K562 (cell line): ENCODE data around the gene KDM4F. TPM values are rescaled to one million over a fixed set of nuclear protein-coding genes. Genes with fewer than 3 reads are reported as not detected.

Experiments used
- ATAC-seq: fragments of 200-7000 bp; cut with Tn5 transposase; 3 replicates; pipeline ENCODE4 v1.9.1; 2020; ENCODE audit warnings: moderate library complexity
- BruUV-seq: library from RNA; stranded (reverse); fragments of 400-500 nt; replicated peaks from 2 replicates; lab custom pipeline; 2021; lab: Mats Ljungman, UMichigan
- CTCF ChIA-PET: fragments of 300-600 bp; formaldehyde crosslinking; extraction: SDS; loops from one replicate; lab custom pipeline; 2021; ENCODE audit warnings: low intra/inter-chr PET ratio; lab: Yijun Ruan, JAX
- POLR2A ChIA-PET: fragments of 300-600, 350-650 bp; sonication (Branson Sonifier 250); formaldehyde crosslinking; extraction: SDS; loops from one replicate; lab custom pipeline; 2021; ENCODE audit warnings: antibody characterized with exemption, inconsistent platforms; lab: Yijun Ruan, JAX
- DNase-seq, 4 experiments: peaks; one replicate each; pipeline versions ENCODE4 v3.0.0 to v3.0.0-alpha.2; 2011 to 2018; ENCODE audit warnings: low spot score in 3 of 4, mixed read lengths in 3 of 4; ENCODE audit errors: extremely low read depth in 1 of 4
- FAIRE-seq: peaks from 2 replicates; lab custom pipeline; 2011; peaks lifted over from hg19 to GRCh38; lab: Jason Lieb, UNC
- H2AFZ ChIP-seq: 2 replicates; pipeline ENCODE4 v1.6.0; 2011; ENCODE audit warnings: low read depth, low read length, control low read depth, inconsistent platforms
- H3K27ac ChIP-seq: fragments of 200-600 bp; 3 replicates; pipeline ENCODE4 v1.8.0; 2011; ENCODE audit warnings: low read depth, mild to moderate bottlenecking, control low read depth, inconsistent platforms, low read length, moderate library complexity, mixed read lengths; ENCODE audit errors: extremely low read depth
- H3K27me3 ChIP-seq, 2 experiments: fragments of 300-600 bp in 1 of 2; 2 replicates in 1 of 2; 3 replicates in 1 of 2; pipeline versions ENCODE4 v1.6.0 to v1.8.0; 2011; ENCODE audit warnings: inconsistent platforms in 2 of 2, low read length in 2 of 2, mild to moderate bottlenecking in 1 of 2, mixed read lengths in 1 of 2, moderate library complexity in 1 of 2; ENCODE audit not compliant: control insufficient read depth in 2 of 2, insufficient read depth in 2 of 2
- H3K36me3 ChIP-seq: fragments of 300-600 bp; 3 replicates; pipeline ENCODE4 v1.8.0; 2011; ENCODE audit warnings: mild to moderate bottlenecking, low read length, inconsistent platforms; ENCODE audit not compliant: control insufficient read depth, insufficient read depth
- H3K4me1 ChIP-seq, 2 experiments: fragments of 200-600 bp in 1 of 2; replicated peaks in 1 of 2; 2 replicates in 1 of 2; 3 replicates in 1 of 2; pipeline versions ENCODE4 v1.5.1 to v1.8.0; 2011; ENCODE audit warnings: inconsistent platforms in 2 of 2, low read length in 2 of 2, mild to moderate bottlenecking in 1 of 2, mixed read lengths in 1 of 2, moderate library complexity in 1 of 2; ENCODE audit not compliant: control insufficient read depth in 2 of 2, insufficient read depth in 2 of 2
- H3K4me2 ChIP-seq: 2 replicates; pipeline ENCODE4 v1.6.1; 2011; ENCODE audit warnings: low read length, control low read depth, inconsistent platforms, mixed read lengths; ENCODE audit not compliant: insufficient read depth
- H3K4me3 ChIP-seq: fragments of 200-600 bp; sonication (generic), shearing (Covaris generic); 2 replicates; pipeline ENCODE4 v1.5.1; 2016; ENCODE audit warnings: control low read depth, inconsistent platforms
- H3K79me2 ChIP-seq: fragments of 200-600 bp; 3 replicates; pipeline ENCODE4 v1.8.0; 2011; ENCODE audit warnings: low read length, inconsistent platforms; ENCODE audit not compliant: control insufficient read depth, insufficient read depth
- H3K9ac ChIP-seq, 2 experiments: 2 replicates each; pipeline versions ENCODE4 v1.6.0 to v1.6.1; 2011; ENCODE audit warnings: low read depth in 2 of 2, low read length in 2 of 2, control low read depth in 1 of 2, inconsistent platforms in 1 of 2, mild to moderate bottlenecking in 1 of 2, mixed read lengths in 1 of 2; ENCODE audit not compliant: insufficient read depth in 1 of 2
- H3K9me1 ChIP-seq: one replicate; pipeline ENCODE4 v1.6.0; 2011; ENCODE audit warnings: inconsistent platforms, mild to moderate bottlenecking, low read length, moderate library complexity; ENCODE audit not compliant: control insufficient read depth, insufficient read depth
- H3K9me3 ChIP-seq: replicated peaks from 2 replicates; pipeline ENCODE4 v1.5.1; 2011; ENCODE audit warnings: low read depth, low read length, inconsistent platforms; ENCODE audit not compliant: control insufficient read depth, insufficient read depth
- H4K20me1 ChIP-seq: replicated peaks from 2 replicates; pipeline ENCODE4 v1.6.1; 2011; ENCODE audit warnings: low read length, inconsistent platforms, mixed read lengths; ENCODE audit not compliant: control insufficient read depth, insufficient read depth
- ARHGAP35 ChIP-seq: fragments of 450-650 bp; IDR thresholded peaks from 2 replicates; pipeline ENCODE4 v1.6.1; 2018; ENCODE audit not compliant: partially characterized antibody
- FOXK2 ChIP-seq, 2 experiments: fragments of 450-650 bp; IDR thresholded peaks in 1 of 2; conservative IDR thresholded peaks in 1 of 2; 2 replicates each; pipeline ENCODE4 v1.6.1; 2016; ENCODE audit warnings: low read depth in 2 of 2, mild to moderate bottlenecking in 1 of 2
- KDM4B ChIP-seq, 2 experiments: fragments of 450-650 bp in 1 of 2; sonication (generic) in 1 of 2; IDR thresholded peaks; 2 replicates each; pipeline ENCODE4 v1.6.1; 2016 to 2017; ENCODE audit warnings: borderline replicate concordance in 2 of 2, antibody characterized with exemption in 1 of 2, low read depth in 1 of 2, mild to moderate bottlenecking in 1 of 2
- NFRKB ChIP-seq: fragments of 450-650 bp; IDR thresholded peaks from 2 replicates; pipeline ENCODE4 v1.6.1; 2016; ENCODE audit warnings: low read depth
- PML ChIP-seq: IDR thresholded peaks from 2 replicates; pipeline ENCODE4 v1.6.1; 2012; ENCODE audit warnings: low read length, inconsistent platforms
- PYGO2 ChIP-seq: fragments of 450-650 bp; IDR thresholded peaks from 2 replicates; pipeline ENCODE4 v1.6.1; 2016; ENCODE audit warnings: mild to moderate bottlenecking, missing genetic modification characterization, moderate library complexity, missing compliant biosample characterization
- RFX1 ChIP-seq: fragments of 450-650 bp; IDR thresholded peaks from 2 replicates; pipeline ENCODE4 v1.6.1; 2016; ENCODE audit warnings: mild to moderate bottlenecking, moderate library complexity
- TAF7 ChIP-seq: fragments of 450-650 bp; IDR thresholded peaks from 2 replicates; pipeline ENCODE4 v1.6.1; 2016; ENCODE audit warnings: missing genetic modification characterization, missing compliant biosample characterization
- TAL1 ChIP-seq: fragments of 450-650 bp; IDR thresholded peaks from 2 replicates; pipeline ENCODE4 v1.6.1; 2016; ENCODE audit warnings: mild to moderate bottlenecking
- TBP ChIP-seq: optimal IDR thresholded peaks from 2 replicates; pipeline ENCODE3; 2011; ENCODE audit warnings: low read depth, low read length, improper control_type of control experiment
- WGBS: fragments of 100-300 bp; shearing (Covaris generic); methylation state at CpG from one replicate; pipeline ENCODE4 v1.1.6; 2016; ENCODE audit warnings: low coverage, mixed read lengths; ENCODE audit not compliant: insufficient coverage; ENCODE audit errors: missing lambda C conversion rate; 5-methylcytosine and 5-hydroxymethylcytosine counted together
- in situ Hi-C: fragments of 300-500 bp; cut with MboI; formaldehyde crosslinking; loops from 4 replicates; pipeline ENCODE4 v1.15.0; 2018; ENCODE audit warnings: inconsistent platforms, mixed read lengths
- intact Hi-C: fragments of 100-400 bp; cut with micrococcal nuclease; formaldehyde crosslinking; loops from 2 replicates; pipeline ENCODE4 v1.14.2; 2022
- polyA plus RNA-seq, 8 experiments: library from polyadenylated mRNA; depleted of rRNA in 4 of 8; stranded (reverse) in 5 of 8; unstranded in 3 of 8; fragments of >200 nt; fragmentation: Nextera tagmentation in 2 of 8; fragmentation: Illumina TruSeq in 1 of 8; extraction: Ambion mirVana in 2 of 8; extraction: Trizol in 1 of 8; gene quantifications; 2 replicates each; pipeline versions ENCODE4 v1.2.1 to v1.2.3, GENCODE V29; 2011 to 2014; ENCODE audit warnings: inconsistent platforms in 1 of 8, missing spikeins in 1 of 8
- total RNA-seq, 7 experiments: library from RNA; depleted of rRNA in 6 of 7; stranded (reverse); fragments of >200 nt in 6 of 7; fragmentation: Illumina TruSeq in 2 of 7; extraction: Trizol in 2 of 7; gene quantifications; 2 replicates each; pipeline versions ENCODE4 v1.2.1 to v1.2.3, GENCODE V29; 2011 to 2021; ENCODE audit warnings: low replicate concordance in 1 of 7
- TF ChIP-seq, protein P1 (sequence below): fragments of 450-650 bp; IDR thresholded peaks from 2 replicates; pipeline ENCODE4 v1.6.1; 2016; ENCODE audit warnings: borderline replicate concordance
- TF ChIP-seq, protein P2 (sequence below), 2 experiments: fragments of 450-650 bp; IDR thresholded peaks; 2 replicates each; pipeline ENCODE4 v1.6.1; 2016
- TF ChIP-seq, protein P3 (sequence below): sonication (generic); formaldehyde crosslinking; IDR thresholded peaks from 2 replicates; pipeline ENCODE4 v1.8.0; 2023; ENCODE audit warnings: missing genetic modification reagents, mild to moderate bottlenecking, borderline replicate concordance

Gene KDM4F
- total and polyA plus RNA-seq, 9 of the 15 experiments (the other 6 are each of a cell fraction or from before 2014, with no cell fraction given) = not detected

DNA sequence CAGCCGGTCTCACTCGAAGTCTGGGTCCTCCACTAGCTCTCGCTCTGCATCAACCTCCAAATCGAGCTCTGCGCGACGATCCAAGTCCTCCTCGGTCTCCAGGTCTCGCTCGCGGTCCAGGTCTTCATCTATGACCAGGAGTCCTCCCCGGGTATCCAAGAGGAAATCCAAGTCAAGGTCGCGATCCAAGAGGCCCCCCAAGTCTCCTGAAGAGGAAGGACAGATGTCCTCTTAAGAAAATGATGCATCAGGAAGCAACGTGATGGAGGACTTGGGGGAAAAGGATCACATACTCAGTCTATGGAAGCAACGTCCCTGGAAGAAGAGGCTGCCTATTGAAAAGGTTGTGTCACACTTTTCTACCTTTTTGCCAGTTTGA lies 18.6 kb downstream of the KDM4F start:
- H3K4me1 ChIP-seq = peaks cover 0 to 5% of the 10 kb centered on the region in 2 experiments; a peak in 3 of 5 replicates
- peak overlapping the region; percentile 94 for H3K27ac ChIP-seq
- H3K36me3 ChIP-seq = peaks cover 9% of the 10 kb centered on the region; the same call in 2 of the 3 replicates
- no peaks in the 10 kb centered on the region for H3K9me3 ChIP-seq
- TF ChIP-seq NFRKB (peak; percentile 0; the same call in 1 of the 2 replicates), FOXK2 (conservative IDR thresholded peaks at IDR 0.05 in 1 of 2, IDR thresholded peaks at IDR 0.05 in 1 of 2; ENCODE audit: low read depth in 2 of 2) (no peak), KDM4B (IDR thresholded peaks at IDR 0.05; ENCODE audit: borderline replicate concordance in 2 of 2, low read depth in 1 of 2) (no peak), TAF7 (tag) (peak; percentile 40; the same call in 1 of the 2 replicates), RFX1 (no peak), ARHGAP35 (no peak), TBP (peak; percentile 8), PYGO2 (0 out of 2 replicates have a peak, but pooled peaks have one; percentile 37), PML (peak; percentile 16; the same call in 1 of the 2 replicates), TAL1 (peak; percentile 8; the same call in 1 of the 2 replicates)
- TF ChIP-seq, protein P1, sequence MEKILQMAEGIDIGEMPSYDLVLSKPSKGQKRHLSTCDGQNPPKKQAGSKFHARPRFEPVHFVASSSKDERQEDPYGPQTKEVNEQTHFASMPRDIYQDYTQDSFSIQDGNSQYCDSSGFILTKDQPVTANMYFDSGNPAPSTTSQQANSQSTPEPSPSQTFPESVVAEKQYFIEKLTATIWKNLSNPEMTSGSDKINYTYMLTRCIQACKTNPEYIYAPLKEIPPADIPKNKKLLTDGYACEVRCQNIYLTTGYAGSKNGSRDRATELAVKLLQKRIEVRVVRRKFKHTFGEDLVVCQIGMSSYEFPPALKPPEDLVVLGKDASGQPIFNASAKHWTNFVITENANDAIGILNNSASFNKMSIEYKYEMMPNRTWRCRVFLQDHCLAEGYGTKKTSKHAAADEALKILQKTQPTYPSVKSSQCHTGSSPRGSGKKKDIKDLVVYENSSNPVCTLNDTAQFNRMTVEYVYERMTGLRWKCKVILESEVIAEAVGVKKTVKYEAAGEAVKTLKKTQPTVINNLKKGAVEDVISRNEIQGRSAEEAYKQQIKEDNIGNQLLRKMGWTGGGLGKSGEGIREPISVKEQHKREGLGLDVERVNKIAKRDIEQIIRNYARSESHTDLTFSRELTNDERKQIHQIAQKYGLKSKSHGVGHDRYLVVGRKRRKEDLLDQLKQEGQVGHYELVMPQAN = 0 out of 2 replicates have a peak, but pooled peaks have one; percentile 36
- TF ChIP-seq, protein P2, sequence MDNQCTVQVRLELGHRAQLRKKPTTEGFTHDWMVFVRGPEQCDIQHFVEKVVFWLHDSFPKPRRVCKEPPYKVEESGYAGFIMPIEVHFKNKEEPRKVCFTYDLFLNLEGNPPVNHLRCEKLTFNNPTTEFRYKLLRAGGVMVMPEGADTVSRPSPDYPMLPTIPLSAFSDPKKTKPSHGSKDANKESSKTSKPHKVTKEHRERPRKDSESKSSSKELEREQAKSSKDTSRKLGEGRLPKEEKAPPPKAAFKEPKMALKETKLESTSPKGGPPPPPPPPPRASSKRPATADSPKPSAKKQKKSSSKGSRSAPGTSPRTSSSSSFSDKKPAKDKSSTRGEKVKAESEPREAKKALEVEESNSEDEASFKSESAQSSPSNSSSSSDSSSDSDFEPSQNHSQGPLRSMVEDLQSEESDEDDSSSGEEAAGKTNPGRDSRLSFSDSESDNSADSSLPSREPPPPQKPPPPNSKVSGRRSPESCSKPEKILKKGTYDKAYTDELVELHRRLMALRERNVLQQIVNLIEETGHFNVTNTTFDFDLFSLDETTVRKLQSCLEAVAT (IDR thresholded peaks at IDR 0.05) = peak in 1 of 2 experiments; percentile 50; a peak in 1 of 4 replicates
- TF ChIP-seq, protein P3, sequence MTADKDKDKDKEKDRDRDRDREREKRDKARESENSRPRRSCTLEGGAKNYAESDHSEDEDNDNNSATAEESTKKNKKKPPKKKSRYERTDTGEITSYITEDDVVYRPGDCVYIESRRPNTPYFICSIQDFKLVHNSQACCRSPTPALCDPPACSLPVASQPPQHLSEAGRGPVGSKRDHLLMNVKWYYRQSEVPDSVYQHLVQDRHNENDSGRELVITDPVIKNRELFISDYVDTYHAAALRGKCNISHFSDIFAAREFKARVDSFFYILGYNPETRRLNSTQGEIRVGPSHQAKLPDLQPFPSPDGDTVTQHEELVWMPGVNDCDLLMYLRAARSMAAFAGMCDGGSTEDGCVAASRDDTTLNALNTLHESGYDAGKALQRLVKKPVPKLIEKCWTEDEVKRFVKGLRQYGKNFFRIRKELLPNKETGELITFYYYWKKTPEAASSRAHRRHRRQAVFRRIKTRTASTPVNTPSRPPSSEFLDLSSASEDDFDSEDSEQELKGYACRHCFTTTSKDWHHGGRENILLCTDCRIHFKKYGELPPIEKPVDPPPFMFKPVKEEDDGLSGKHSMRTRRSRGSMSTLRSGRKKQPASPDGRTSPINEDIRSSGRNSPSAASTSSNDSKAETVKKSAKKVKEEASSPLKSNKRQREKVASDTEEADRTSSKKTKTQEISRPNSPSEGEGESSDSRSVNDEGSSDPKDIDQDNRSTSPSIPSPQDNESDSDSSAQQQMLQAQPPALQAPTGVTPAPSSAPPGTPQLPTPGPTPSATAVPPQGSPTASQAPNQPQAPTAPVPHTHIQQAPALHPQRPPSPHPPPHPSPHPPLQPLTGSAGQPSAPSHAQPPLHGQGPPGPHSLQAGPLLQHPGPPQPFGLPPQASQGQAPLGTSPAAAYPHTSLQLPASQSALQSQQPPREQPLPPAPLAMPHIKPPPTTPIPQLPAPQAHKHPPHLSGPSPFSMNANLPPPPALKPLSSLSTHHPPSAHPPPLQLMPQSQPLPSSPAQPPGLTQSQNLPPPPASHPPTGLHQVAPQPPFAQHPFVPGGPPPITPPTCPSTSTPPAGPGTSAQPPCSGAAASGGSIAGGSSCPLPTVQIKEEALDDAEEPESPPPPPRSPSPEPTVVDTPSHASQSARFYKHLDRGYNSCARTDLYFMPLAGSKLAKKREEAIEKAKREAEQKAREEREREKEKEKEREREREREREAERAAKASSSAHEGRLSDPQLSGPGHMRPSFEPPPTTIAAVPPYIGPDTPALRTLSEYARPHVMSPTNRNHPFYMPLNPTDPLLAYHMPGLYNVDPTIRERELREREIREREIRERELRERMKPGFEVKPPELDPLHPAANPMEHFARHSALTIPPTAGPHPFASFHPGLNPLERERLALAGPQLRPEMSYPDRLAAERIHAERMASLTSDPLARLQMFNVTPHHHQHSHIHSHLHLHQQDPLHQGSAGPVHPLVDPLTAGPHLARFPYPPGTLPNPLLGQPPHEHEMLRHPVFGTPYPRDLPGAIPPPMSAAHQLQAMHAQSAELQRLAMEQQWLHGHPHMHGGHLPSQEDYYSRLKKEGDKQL (CRISPR knock-in tag) = no peak
- TF ChIP-seq, all 486 proteins: peak for 8
- DNase-seq (peak in 1 of 4 experiments; percentile 68), FAIRE-seq (peak; percentile 44), ATAC-seq (peak; percentile 39)
- Histone ChIP-seq H3K79me2 (peaks cover 38% of the 10 kb centered on the region), H4K20me1 (no peaks in the 10 kb centered on the region), H3K4me2 (peak overlapping the region; percentile 97), H3K9ac (peak overlapping the region; percentile 96 to 100), H3K9me1 (no peaks in the 10 kb centered on the region), H3K27me3 (no peaks in the 10 kb centered on the region), H3K4me3 (peak overlapping the region; percentile 86), H2AFZ (peak overlapping the region; percentile 95)
- ChIA-PET POLR2A (interaction anchor here (0.6 to 3.7 kb wide), 21 partner anchors 10 to 162 kb away, joined by 3 to 29 read pairs (median 5); partner anchors contain the start of gene ENDOD1), CTCF (no interaction called here)
- no TSS peak for BruUV-seq
- 1% methylated on average over 14 of the region's 16 CpGs for WGBS
- in situ Hi-C loops = no loop called here
- intact Hi-C loops = loop anchor here (2.0 to 10.0 kb wide), 6 partner anchors 21 to 697 kb away; partner anchors contain the start of genes CWC15, ENDOD1, KDM4D and SESN3
